Stomach (tissue), 9 donors: ENCODE results near the gene HUS1B. TPM values are rescaled to one million over a fixed set of nuclear protein-coding genes. Genes with fewer than 3 reads are reported as not detected.
"Not testable (repeated sequence)": the region's sequence is repeated elsewhere in the genome, so short reads cannot be mapped to it uniquely, and the experiment has no call there.

Source experiments
- DNase-seq, 2 donors: peaks; one replicate each; pipeline versions ENCODE4 v3.0.0 to v3.0.0-alpha.2; 2013 to 2019
- H3K27ac ChIP-seq, 5 donors: fragments of 200-600 bp in 4 of 5; sonication (generic) in 4 of 5; one replicate each; pipeline ENCODE4 v1.5.1; 2013 to 2019; ENCODE audit warnings: mild to moderate bottlenecking in 1 of 5, moderate library complexity in 1 of 5
- H3K27me3 ChIP-seq, 3 donors: fragments of 200-600 bp; sonication (generic); one replicate each; pipeline ENCODE4 v1.5.1; 2017 to 2019; ENCODE audit warnings: mixed run types in 1 of 3
- H3K36me3 ChIP-seq, 4 donors: fragments of 200-600 bp; sonication (generic); 1 replicate in 3 of 4; 2 replicates in 1 of 4; pipeline ENCODE4 v1.5.1; 2016 to 2019
- H3K4me1 ChIP-seq, 4 donors: fragments of 200-600 bp; sonication (generic); one replicate each; pipeline ENCODE4 v1.5.1; 2016 to 2019
- H3K4me3 ChIP-seq, 4 donors: fragments of 200-600 bp; sonication (generic) in 3 of 4; one replicate each; pipeline ENCODE4 v1.5.1; 2016 to 2019; ENCODE audit warnings: mild to moderate bottlenecking in 1 of 4
- H3K9me3 ChIP-seq, 4 donors: fragments of 200-600 bp; sonication (generic); one replicate each; pipeline ENCODE4 v1.5.1; 2016 to 2019
- EP300 ChIP-seq: sonication (generic); formaldehyde crosslinking; IDR thresholded peaks from one replicate; pipeline ENCODE4 v1.6.1; 2017; ENCODE audit warnings: antibody characterized with exemption
- POLR2A ChIP-seq, 4 donors: fragments of 450-650 bp; IDR thresholded peaks; one replicate each; pipeline ENCODE4 v1.6.1; 2016; ENCODE audit warnings: antibody characterized with exemption in 4 of 4, control low read depth in 2 of 4, mild to moderate bottlenecking in 1 of 4, moderate library complexity in 1 of 4
- POLR2AphosphoS5 ChIP-seq, 3 donors: sonication (generic); formaldehyde crosslinking; IDR thresholded peaks; one replicate each; pipeline ENCODE4 v1.6.1; 2016; ENCODE audit warnings: antibody characterized with exemption in 3 of 3
- WGBS, 5 donors: extraction: QIAGEN DNeasy Blood & Tissue Kit in 3 of 5; methylation state at CpG; one replicate each; pipeline versions ENCODE4 v1.1.5 to v1.1.7; 2013 to 2018; 5-methylcytosine and 5-hydroxymethylcytosine counted together
- intact Hi-C: fragments of 100-400 bp; cut with DNase I; formaldehyde crosslinking; loops from one replicate; pipeline ENCODE4 v1.15.1; 2023; ENCODE audit warnings: low total_unique reads
- polyA plus RNA-seq, 3 donors: library from polyadenylated mRNA; stranded (reverse); fragments of 200-250 nt; gene quantifications; one replicate each; pipeline ENCODE4 v1.2.3, GENCODE V29; 2013
- total RNA-seq, 5 donors: library from RNA; depleted of rRNA; stranded (reverse); fragments of >200 nt; gene quantifications; one replicate each; pipeline versions ENCODE4 v1.1.0 to v1.2.3, GENCODE V29; 2014 to 2016
- TF ChIP-seq, protein P1 (sequence below), 7 experiments: fragments of 450-650 bp in 4 of 7; fragments of 200-600 bp in 3 of 7; sonication (generic) in 3 of 7; IDR thresholded peaks; one replicate each; pipeline ENCODE4 v1.5.1; 2016 to 2019; ENCODE audit warnings: antibody characterized with exemption in 7 of 7, control low read depth in 2 of 7, mild to moderate bottlenecking in 1 of 7
- donor health status: healthy with polysubstance abuse.
- donor health status: Bipolar disorder and iron deficiency.
- donor health status: healthy.

Gene HUS1B
- total and polyA plus RNA-seq, 8 donors: 0.31 to 46.1 (median 3.9) TPM; not detected in 4

DNA sequence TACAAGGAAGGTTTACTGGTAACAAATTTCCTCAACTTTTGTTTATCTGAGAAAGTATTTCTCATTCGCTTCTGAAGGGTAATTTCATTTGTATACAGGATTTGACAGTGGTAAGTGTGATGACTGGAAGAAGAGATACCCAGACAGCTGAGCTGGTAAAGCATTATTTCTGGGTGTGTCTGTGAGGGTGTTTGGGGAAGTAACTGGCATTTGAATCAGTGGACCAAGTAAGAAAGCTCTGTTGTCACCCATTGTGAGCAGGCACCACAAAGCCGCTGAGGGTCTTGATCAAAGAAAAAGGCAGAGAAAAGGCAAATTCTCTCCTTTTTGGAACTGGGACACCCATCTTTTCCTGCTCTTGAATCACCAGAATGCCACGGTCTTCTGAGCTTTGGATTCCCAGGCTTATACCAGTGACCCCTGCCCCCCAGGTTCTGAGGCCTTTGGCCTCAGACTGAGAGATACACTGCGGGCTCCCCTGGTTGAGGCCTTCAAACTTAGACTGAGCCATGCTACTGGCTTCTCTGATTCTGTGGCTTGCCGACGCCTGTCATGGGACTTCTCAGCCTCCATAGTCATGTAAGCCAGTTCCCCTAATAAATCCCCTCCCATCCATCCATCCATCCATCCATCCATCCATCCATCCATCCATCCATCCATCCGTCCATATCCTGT, 10.5 kb upstream of the HUS1B start:
- Histone ChIP-seq H3K27ac (no peak overlapping the region), H3K27me3 (no peaks in the 10 kb centered on the region), H3K4me3 (no peak overlapping the region), H3K4me1 (no peaks in the 10 kb centered on the region), H3K36me3 (peaks cover 0 to 9% (median 3%) of the 10 kb centered on the region in 4 donors), H3K9me3 (peaks cover 0 to 3% (median 0%) of the 10 kb centered on the region in 4 donors)
- no peak for DNase-seq
- 90 to 100% (median 94%) methylated on average over 1 to 7 of the region's 7 CpGs for WGBS, 5 donors
- TF ChIP-seq POLR2A (IDR thresholded peaks at IDR 0.05) (no peak), EP300 (no peak), POLR2AphosphoS5 (IDR thresholded peaks at IDR 0.05) (no peak)
- TF ChIP-seq, protein P1, sequence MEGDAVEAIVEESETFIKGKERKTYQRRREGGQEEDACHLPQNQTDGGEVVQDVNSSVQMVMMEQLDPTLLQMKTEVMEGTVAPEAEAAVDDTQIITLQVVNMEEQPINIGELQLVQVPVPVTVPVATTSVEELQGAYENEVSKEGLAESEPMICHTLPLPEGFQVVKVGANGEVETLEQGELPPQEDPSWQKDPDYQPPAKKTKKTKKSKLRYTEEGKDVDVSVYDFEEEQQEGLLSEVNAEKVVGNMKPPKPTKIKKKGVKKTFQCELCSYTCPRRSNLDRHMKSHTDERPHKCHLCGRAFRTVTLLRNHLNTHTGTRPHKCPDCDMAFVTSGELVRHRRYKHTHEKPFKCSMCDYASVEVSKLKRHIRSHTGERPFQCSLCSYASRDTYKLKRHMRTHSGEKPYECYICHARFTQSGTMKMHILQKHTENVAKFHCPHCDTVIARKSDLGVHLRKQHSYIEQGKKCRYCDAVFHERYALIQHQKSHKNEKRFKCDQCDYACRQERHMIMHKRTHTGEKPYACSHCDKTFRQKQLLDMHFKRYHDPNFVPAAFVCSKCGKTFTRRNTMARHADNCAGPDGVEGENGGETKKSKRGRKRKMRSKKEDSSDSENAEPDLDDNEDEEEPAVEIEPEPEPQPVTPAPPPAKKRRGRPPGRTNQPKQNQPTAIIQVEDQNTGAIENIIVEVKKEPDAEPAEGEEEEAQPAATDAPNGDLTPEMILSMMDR (IDR thresholded peaks at IDR 0.05): no peak
- intact Hi-C loops: no loop called here

DNA sequence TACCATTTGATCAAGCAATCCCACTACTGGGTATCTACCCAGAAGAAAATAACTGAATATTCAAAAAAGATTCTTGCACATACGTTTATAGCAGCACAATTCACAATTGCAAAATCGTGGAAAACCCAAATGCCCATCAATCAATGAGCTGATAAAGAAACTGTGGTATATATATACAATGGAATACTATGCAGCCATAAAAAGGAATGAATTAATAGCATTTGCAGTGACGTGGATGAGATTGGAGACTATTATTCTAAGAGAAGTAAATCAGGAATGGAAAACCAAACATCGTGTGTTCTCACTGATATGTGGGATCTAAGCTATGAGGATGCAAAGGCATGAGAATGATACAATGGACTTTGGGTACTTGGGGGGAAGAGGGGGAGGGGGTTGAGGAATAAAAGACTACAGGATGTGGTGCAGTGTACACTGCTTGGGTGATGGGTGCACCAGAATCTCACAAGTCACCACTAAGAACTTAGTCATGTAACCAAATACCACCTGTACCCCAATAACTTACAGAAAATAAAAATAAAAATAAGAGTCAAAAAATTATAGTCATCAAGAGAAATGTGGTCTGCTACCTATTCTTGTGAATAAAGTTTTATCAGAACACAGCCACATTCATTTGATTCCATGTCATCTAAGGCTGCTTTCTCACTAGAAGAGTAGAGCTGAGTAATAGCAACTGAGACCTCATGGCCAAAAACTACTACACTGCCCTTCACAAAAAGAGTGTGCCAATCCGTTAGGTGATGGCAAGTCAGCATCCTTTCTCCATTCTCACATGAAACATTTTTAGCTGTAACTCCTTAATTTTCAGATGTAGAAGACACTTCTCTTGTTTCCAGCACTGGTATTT, 8.7 kb upstream of the HUS1B start:
- intact Hi-C loops: no loop called here
- H3K4me3 ChIP-seq: no peak overlapping the region
- H3K36me3 ChIP-seq: peaks cover 0 to 9% (median 3%) of the 10 kb centered on the region in 4 donors
- H3K4me1 ChIP-seq: peaks cover 0 to 13% (median 5%) of the 10 kb centered on the region in 4 donors
- H3K27ac ChIP-seq: no peak overlapping the region
- peaks cover 0 to 3% (median 0%) of the 10 kb centered on the region in 4 donors for H3K9me3 ChIP-seq
- no peaks in the 10 kb centered on the region for H3K27me3 ChIP-seq
- TF ChIP-seq, protein P1 (IDR thresholded peaks at IDR 0.05): no peak
- TF ChIP-seq POLR2A (IDR thresholded peaks at IDR 0.05) (no peak), EP300 (no peak), POLR2AphosphoS5 (IDR thresholded peaks at IDR 0.05) (no peak)
- 90 to 98% (median 95%) methylated on average over 5 of the region's 5 CpGs for WGBS, 5 donors
- DNase-seq: no peak

DNA sequence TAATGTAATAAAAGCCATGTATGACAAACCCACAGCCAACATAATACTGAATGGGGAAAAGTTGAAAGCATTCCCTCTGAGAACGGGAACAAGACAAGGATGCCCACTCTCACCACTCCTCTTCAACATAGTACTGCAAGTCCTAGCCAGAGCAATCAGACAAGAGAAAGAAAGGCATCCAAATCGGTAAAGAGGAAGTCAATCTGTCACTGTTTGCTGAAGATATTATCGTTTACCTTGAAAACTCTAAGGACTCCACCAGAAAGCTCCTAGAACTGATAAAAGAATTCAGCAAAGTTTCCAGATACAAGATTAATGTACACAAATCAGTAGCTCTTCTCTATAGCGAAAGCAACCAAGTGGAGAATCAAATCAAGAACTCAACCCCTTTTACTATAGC, 6.9 kb upstream of the HUS1B start:
- DNase-seq, H3K9me3 ChIP-seq, H3K27me3 ChIP-seq, H3K4me3 ChIP-seq, H3K27ac ChIP-seq, H3K36me3 ChIP-seq, intact Hi-C loops: not testable (repeated sequence)
- H3K4me1 ChIP-seq: peaks cover 8 to 32% (median 19%) of the 10 kb centered on the region in 4 donors
- WGBS, 5 donors: 62 to 75% (median 69%) methylated on average over 4 of the region's 4 CpGs

DNA sequence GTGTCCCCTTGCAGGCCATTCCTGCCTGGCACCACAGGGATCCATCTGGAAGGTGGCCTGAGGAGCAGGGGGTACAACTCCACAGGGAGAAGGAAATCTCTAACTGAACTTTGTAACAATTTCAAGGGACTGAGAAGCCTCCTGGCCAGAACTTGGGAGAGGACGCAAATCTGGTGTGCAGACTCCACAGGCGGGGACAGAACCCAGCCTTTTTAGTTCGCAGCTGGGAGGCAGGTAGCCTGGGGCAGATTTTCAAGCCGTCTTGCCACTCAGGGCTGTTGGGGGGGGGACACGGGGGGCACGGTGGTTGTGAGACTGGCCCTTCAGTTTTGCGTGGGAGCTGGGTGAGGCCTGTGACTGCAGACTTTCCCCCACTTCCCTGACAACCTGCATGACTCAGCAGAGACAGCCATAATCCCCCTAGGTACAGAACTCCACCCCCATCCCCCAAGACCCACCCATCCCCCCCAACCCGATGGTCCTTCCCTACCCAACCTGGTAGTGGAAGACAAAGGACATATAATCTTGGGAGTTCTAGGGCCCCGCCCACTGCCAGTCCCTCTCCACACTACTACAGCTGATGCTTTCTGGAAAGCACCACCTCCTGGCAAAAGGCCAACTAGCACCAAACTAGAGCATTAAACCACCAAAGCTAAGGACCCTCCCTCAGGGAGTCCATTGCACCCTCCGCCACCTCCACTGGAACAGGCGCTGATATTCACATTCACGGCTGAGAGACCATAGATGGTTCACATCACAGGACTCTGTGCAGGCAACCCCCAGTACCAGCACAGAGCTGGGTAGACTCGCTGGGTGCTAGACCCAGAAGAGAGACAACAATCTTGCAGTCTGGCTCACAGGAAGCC, 3.0 kb upstream of the HUS1B start:
- DNase-seq: no peak
- WGBS, 5 donors: 75 to 89% (median 80%) methylated on average over 10 to 13 of the region's 13 CpGs
- Histone ChIP-seq H3K36me3 (peaks cover 5 to 13% (median 12%) of the 10 kb centered on the region in 4 donors), H3K4me3 (no peak overlapping the region), H3K27me3 (no peaks in the 10 kb centered on the region), H3K9me3 (peaks cover 0 to 3% (median 0%) of the 10 kb centered on the region in 4 donors), H3K4me1 (peaks cover 8 to 47% (median 31%) of the 10 kb centered on the region in 4 donors), H3K27ac (no peak overlapping the region)
- TF ChIP-seq EP300: no peak
- intact Hi-C loops: no loop called here

DNA sequence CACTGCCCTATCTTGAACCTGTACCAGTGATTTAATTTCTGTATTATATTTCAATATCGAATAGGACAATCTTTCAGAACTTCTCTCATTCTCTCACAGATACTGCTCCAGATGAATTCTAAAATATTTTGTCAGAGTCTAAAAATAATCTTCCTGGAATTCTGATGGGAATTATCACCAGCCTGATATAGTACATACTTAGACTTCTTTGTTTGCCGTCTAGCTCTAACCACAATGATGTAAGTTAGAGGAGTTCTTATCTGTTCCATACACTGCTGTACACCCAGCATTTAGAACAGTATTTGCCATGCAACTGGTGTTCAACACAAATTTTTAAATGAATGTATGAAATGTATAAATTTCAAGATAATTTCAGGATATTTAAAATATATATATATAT, 1.3 kb upstream of the HUS1B start:
- Histone ChIP-seq H3K36me3 (peaks cover 5 to 13% (median 12%) of the 10 kb centered on the region in 4 donors), H3K27me3 (no peaks in the 10 kb centered on the region), H3K4me3 (no peak overlapping the region), H3K4me1 (peaks cover 8 to 47% (median 31%) of the 10 kb centered on the region in 4 donors), H3K9me3 (peaks cover 0 to 6% (median 2%) of the 10 kb centered on the region in 4 donors), H3K27ac (no peak overlapping the region)
- TF ChIP-seq EP300 (no peak), POLR2A (IDR thresholded peaks at IDR 0.05) (no peak), POLR2AphosphoS5 (IDR thresholded peaks at IDR 0.05) (no peak)
- TF ChIP-seq, protein P1 (IDR thresholded peaks at IDR 0.05): no peak
- no peak for DNase-seq
- WGBS, 5 donors: 36 to 48% (median 46%) methylated on average over 2 of the region's 2 CpGs
- intact Hi-C loops: no loop called here
